Endothelial cell of umbilical vein (primary cell): ENCODE results near the gene SLC24A3.

Source experiments
- EZH2 ChIP-seq: IDR thresholded peaks from 2 replicates; pipeline ENCODE4 v1.6.1; 2012; ENCODE audit warnings: borderline replicate concordance, low read depth, mild to moderate bottlenecking, moderate library complexity, low read length, inconsistent platforms; ENCODE audit not compliant: severe bottlenecking
- POLR2A ChIP-seq: IDR thresholded peaks from 2 replicates; pipeline ENCODE4 v1.6.1; 2012; ENCODE audit warnings: low read depth, mild to moderate bottlenecking, control low read depth, low read length
- POLR2AphosphoS5 ChIP-seq: IDR thresholded peaks from 2 replicates; pipeline ENCODE4 v1.6.1; 2012; ENCODE audit warnings: low read depth, mild to moderate bottlenecking, control low read depth, low read length, moderate library complexity; ENCODE audit not compliant: insufficient read depth
- TF ChIP-seq, protein P1 (sequence below), 2 donors: IDR thresholded peaks; 1 replicate in 1 of 2; 2 replicates in 1 of 2; pipeline ENCODE4 v1.5.1; 2011; ENCODE audit warnings: low read length in 2 of 2, mild to moderate bottlenecking in 2 of 2, moderate library complexity in 2 of 2, control low read depth in 1 of 2, inconsistent platforms in 1 of 2, low read depth in 1 of 2; ENCODE audit not compliant: insufficient read depth in 1 of 2; ENCODE audit errors: extremely low read depth in 1 of 2
- TF ChIP-seq, protein P2 (sequence below): IDR thresholded peaks from 2 replicates; pipeline ENCODE4 v1.6.1; 2011; ENCODE audit not compliant: insufficient read depth, insufficient read length

DNA sequence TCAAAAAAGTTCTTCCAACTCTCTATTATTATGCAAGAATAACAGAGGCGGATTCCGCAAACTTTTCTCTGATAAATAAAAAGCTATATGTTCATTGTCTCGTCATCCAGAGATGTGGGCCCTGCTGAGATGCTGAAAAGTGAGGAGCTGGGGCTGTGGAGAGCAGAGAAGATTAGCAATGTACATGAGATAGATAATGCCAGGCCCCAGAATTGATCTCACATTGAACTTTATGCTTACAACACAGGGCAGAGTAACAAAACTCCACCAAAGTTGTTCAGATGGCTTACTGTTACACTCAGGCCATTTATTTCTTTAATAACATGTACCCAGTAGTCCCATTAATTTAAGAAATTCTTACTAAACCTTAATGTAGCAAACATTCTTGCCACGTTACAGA is 512.9 kb downstream of the SLC24A3 start:
- TF ChIP-seq EZH2 (no peak), POLR2A (no peak), POLR2AphosphoS5 (no peak)
- TF ChIP-seq, protein P1, sequence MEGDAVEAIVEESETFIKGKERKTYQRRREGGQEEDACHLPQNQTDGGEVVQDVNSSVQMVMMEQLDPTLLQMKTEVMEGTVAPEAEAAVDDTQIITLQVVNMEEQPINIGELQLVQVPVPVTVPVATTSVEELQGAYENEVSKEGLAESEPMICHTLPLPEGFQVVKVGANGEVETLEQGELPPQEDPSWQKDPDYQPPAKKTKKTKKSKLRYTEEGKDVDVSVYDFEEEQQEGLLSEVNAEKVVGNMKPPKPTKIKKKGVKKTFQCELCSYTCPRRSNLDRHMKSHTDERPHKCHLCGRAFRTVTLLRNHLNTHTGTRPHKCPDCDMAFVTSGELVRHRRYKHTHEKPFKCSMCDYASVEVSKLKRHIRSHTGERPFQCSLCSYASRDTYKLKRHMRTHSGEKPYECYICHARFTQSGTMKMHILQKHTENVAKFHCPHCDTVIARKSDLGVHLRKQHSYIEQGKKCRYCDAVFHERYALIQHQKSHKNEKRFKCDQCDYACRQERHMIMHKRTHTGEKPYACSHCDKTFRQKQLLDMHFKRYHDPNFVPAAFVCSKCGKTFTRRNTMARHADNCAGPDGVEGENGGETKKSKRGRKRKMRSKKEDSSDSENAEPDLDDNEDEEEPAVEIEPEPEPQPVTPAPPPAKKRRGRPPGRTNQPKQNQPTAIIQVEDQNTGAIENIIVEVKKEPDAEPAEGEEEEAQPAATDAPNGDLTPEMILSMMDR (IDR thresholded peaks at IDR 0.05; ENCODE audit: extremely low read depth in 1 of 2, insufficient read depth in 1 of 2, low read depth in 1 of 2, low read length in 2 of 2), result no peak
- TF ChIP-seq, protein P2, sequence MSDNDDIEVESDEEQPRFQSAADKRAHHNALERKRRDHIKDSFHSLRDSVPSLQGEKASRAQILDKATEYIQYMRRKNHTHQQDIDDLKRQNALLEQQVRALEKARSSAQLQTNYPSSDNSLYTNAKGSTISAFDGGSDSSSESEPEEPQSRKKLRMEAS, result no peak
